Gastrocnemius medialis (tissue), 4 donors: Measurements from ENCODE around the gene ZNF850.

Source experiments
- CTCF ChIP-seq, 5 experiments: fragments of 450-650 bp in 3 of 5; fragments of 200-600 bp in 2 of 5; sonication (generic) in 2 of 5; IDR thresholded peaks in 4 of 5; conservative IDR thresholded peaks in 1 of 5; 1 replicate in 4 of 5; 2 replicates in 1 of 5; pipeline ENCODE4 v1.5.1; 2016 to 2019; ENCODE audit warnings: antibody characterized with exemption in 5 of 5, mild to moderate bottlenecking in 3 of 5, moderate library complexity in 3 of 5
- POLR2A ChIP-seq, 2 donors: fragments of 450-650 bp; IDR thresholded peaks; one replicate each; pipeline ENCODE4 v1.6.1; 2017; ENCODE audit warnings: antibody characterized with exemption in 2 of 2, mild to moderate bottlenecking in 2 of 2, moderate library complexity in 2 of 2

GRCh38 chr19:36685835-36686234 lies 86.8 kb downstream of the ZNF850 start:
- TF ChIP-seq CTCF (IDR thresholded peaks at IDR 0.05 in 4 of 5, conservative IDR thresholded peaks at IDR 0.05 in 1 of 5) = no peak
- TF ChIP-seq POLR2A (IDR thresholded peaks at IDR 0.05) = no peak
